IMR-90 (cell line): ENCODE measurements around the gene DUSP6. TPM values are rescaled to one million over a fixed set of nuclear protein-coding genes. Genes with fewer than 3 reads are reported as not detected.

Experiments used
- ATAC-seq: fragments of 200-7000 bp; cut with Tn5 transposase; 2 replicates; pipeline ENCODE4 v1.9.1; 2020; ENCODE audit warnings: low read depth, mild to moderate bottlenecking, moderate library complexity
- BruUV-seq: library from RNA; stranded (reverse); fragments of 400-500 nt; replicated peaks from 2 replicates; lab custom pipeline; 2021; lab: Mats Ljungman, UMichigan
- CTCF ChIA-PET: fragments of 300-600 bp; formaldehyde crosslinking; extraction: SDS; loops from one replicate; lab custom pipeline; 2021; ENCODE audit warnings: antibody characterized with exemption; lab: Yijun Ruan, JAX
- POLR2A ChIA-PET: fragments of 300-600 bp; sonication (Branson Sonifier 250); formaldehyde crosslinking; loops from one replicate; lab custom pipeline; 2022; ENCODE audit warnings: antibody characterized with exemption; ENCODE audit not compliant: unreplicated experiment; lab: Charles Lee
- DNase-seq: peaks from one replicate; pipeline ENCODE4 v3.0.0; 2013
- H2AFZ ChIP-seq: replicated peaks from 2 replicates; pipeline ENCODE3; 2013; ENCODE audit warnings: low read length, mild to moderate bottlenecking; ENCODE audit not compliant: poor library complexity
- H2AK5ac ChIP-seq: 2 replicates; pipeline ENCODE4 v1.6.1; 2013; ENCODE audit warnings: low read depth, low read length, inconsistent platforms
- H2AK9ac ChIP-seq: replicated peaks from 2 replicates; pipeline ENCODE3; 2013; ENCODE audit warnings: mild to moderate bottlenecking, low read depth, low read length, moderate library complexity; ENCODE audit not compliant: poor library complexity
- H2BK120ac ChIP-seq: 2 replicates; pipeline ENCODE4 v1.6.1; 2013; ENCODE audit warnings: low read depth, low read length, inconsistent platforms
- H2BK15ac ChIP-seq: 3 replicates; pipeline ENCODE4 v1.6.1; 2013; ENCODE audit warnings: low read depth, low read length, inconsistent platforms
- H2BK20ac ChIP-seq: 2 replicates; pipeline ENCODE4 v1.6.1; 2013; ENCODE audit warnings: low read depth, mild to moderate bottlenecking, inconsistent platforms, low read length, moderate library complexity
- H2BK5ac ChIP-seq: 2 replicates; pipeline ENCODE4 v1.6.1; 2013; ENCODE audit warnings: mild to moderate bottlenecking, low read depth, low read length, inconsistent platforms; ENCODE audit not compliant: poor library complexity, severe bottlenecking
- H3K14ac ChIP-seq: replicated peaks from 2 replicates; pipeline ENCODE4 v1.6.1; 2013; ENCODE audit warnings: low read depth, low read length, inconsistent platforms
- H3K18ac ChIP-seq: 2 replicates; pipeline ENCODE4 v1.6.1; 2013; ENCODE audit warnings: low read depth, low read length, control low read depth
- H3K23ac ChIP-seq: 2 replicates; pipeline ENCODE4 v1.6.1; 2013; ENCODE audit warnings: low read depth, low read length, inconsistent platforms
- H3K27ac ChIP-seq: 2 replicates; pipeline ENCODE4 v1.5.1; 2013; ENCODE audit warnings: mild to moderate bottlenecking, control low read depth, low read length; ENCODE audit not compliant: insufficient read depth
- H3K27me3 ChIP-seq: 2 replicates; pipeline ENCODE4 v1.6.1; 2013; ENCODE audit warnings: low read length; ENCODE audit not compliant: control insufficient read depth, insufficient read depth
- H3K36me3 ChIP-seq: 2 replicates; pipeline ENCODE4 v1.6.1; 2013; ENCODE audit warnings: low read length, mixed read lengths; ENCODE audit not compliant: control insufficient read depth, insufficient read depth
- H3K4ac ChIP-seq: 2 replicates; pipeline ENCODE4 v1.6.1; 2013; ENCODE audit warnings: low read depth, low read length, inconsistent platforms
- H3K4me1 ChIP-seq: 2 replicates; pipeline ENCODE4 v1.6.1; 2013; ENCODE audit warnings: low read length, mixed read lengths; ENCODE audit not compliant: control insufficient read depth, insufficient read depth
- H3K4me2 ChIP-seq: 2 replicates; pipeline ENCODE4 v1.6.1; 2013; ENCODE audit warnings: low read depth, mild to moderate bottlenecking, control low read depth, low read length, moderate library complexity
- H3K4me3 ChIP-seq: 2 replicates; pipeline ENCODE4 v1.5.1; 2013; ENCODE audit warnings: low read depth, mild to moderate bottlenecking, control low read depth, low read length, moderate library complexity; ENCODE audit not compliant: insufficient read depth
- H3K56ac ChIP-seq: 2 replicates; pipeline ENCODE4 v1.6.1; 2013; ENCODE audit warnings: low read length, inconsistent platforms; ENCODE audit not compliant: insufficient read depth; ENCODE audit errors: extremely low read depth
- H3K79me1 ChIP-seq, 2 experiments: 2 replicates each; pipeline ENCODE4 v1.6.1; 2013; ENCODE audit warnings: low read length in 2 of 2, inconsistent platforms in 1 of 2, low read depth in 1 of 2
- H3K9ac ChIP-seq: 2 replicates; pipeline ENCODE4 v1.6.1; 2013; ENCODE audit warnings: low read depth, low read length, control low read depth
- H3K9me1 ChIP-seq: 2 replicates; pipeline ENCODE4 v1.6.1; 2013; ENCODE audit warnings: low read length, inconsistent platforms; ENCODE audit not compliant: insufficient read depth
- H3K9me3 ChIP-seq: 2 replicates; pipeline ENCODE4 v1.6.1; 2013; ENCODE audit warnings: low read length; ENCODE audit not compliant: control insufficient read depth, insufficient read depth
- H4K20me1 ChIP-seq: 2 replicates; pipeline ENCODE4 v1.6.1; 2013; ENCODE audit warnings: low read length, inconsistent platforms; ENCODE audit not compliant: insufficient read depth
- H4K5ac ChIP-seq: 2 replicates; pipeline ENCODE4 v1.6.1; 2013; ENCODE audit warnings: mild to moderate bottlenecking, low read depth, low read length, control low read depth
- H4K8ac ChIP-seq, 2 experiments: 2 replicates each; pipeline ENCODE4 v1.6.1; 2013; ENCODE audit warnings: low read depth in 2 of 2, low read length in 2 of 2, control low read depth in 1 of 2, inconsistent platforms in 1 of 2
- H4K91ac ChIP-seq: 2 replicates; pipeline ENCODE4 v1.6.1; 2013; ENCODE audit warnings: low read depth, low read length, inconsistent platforms; ENCODE audit not compliant: insufficient read depth
- FOS ChIP-seq: fragments of 150-350 bp; IDR thresholded peaks from 2 replicates; pipeline ENCODE4 v1.6.1; 2016; ENCODE audit warnings: low read depth, low read length
- POLR2A ChIP-seq: IDR thresholded peaks from 2 replicates; pipeline ENCODE4 v1.6.1; 2012; ENCODE audit warnings: mild to moderate bottlenecking, low read depth, low read length
- WGBS, 2 experiments: methylation state at CpG; one replicate each; pipeline versions ENCODE4 v1.1.5 to v1.1.7; 2013; ENCODE audit warnings: missing lambda C conversion rate in 2 of 2; ENCODE audit not compliant: insufficient read length in 1 of 2; ENCODE audit errors: extremely low coverage in 2 of 2; 5-methylcytosine and 5-hydroxymethylcytosine counted together
- dilution Hi-C: fragments of 300-500 bp; cut with HindIII; formaldehyde crosslinking; loops from one replicate; pipeline ENCODE4 v1.14.3; 2018; ENCODE audit warnings: low sequenced_read_pairs; ENCODE audit not compliant: unreplicated experiment
- in situ Hi-C: fragments of 300-500 bp; cut with MboI; formaldehyde crosslinking; loops from 3 replicates; pipeline ENCODE4 v1.14.3; 2019; ENCODE audit warnings: low sequenced_read_pairs, inconsistent platforms, mixed read lengths
- intact Hi-C: fragments of 100-400 bp; cut with micrococcal nuclease; formaldehyde crosslinking; loops from 2 replicates; pipeline ENCODE4 v1.10.0; 2022
- polyA plus RNA-seq, 3 experiments: library from polyadenylated mRNA; depleted of rRNA; stranded (reverse); fragments of >200 nt; gene quantifications; 2 replicates each; pipeline ENCODE4 v1.2.3, GENCODE V29; 2012; ENCODE audit warnings: low replicate concordance in 1 of 3
- total RNA-seq: library from RNA; depleted of rRNA; stranded (reverse); fragments of >200 nt; gene quantifications from 2 replicates; pipeline ENCODE4 v1.2.3, GENCODE V29; 2012

DUSP6 gene
- total and polyA plus RNA-seq, 2 of the 4 experiments (the other 2 are of a cell fraction) = 38.5 to 70.1 TPM

- Histone ChIP-seq H2BK120ac (no peak overlapping the region), H3K56ac (no peak overlapping the region), H4K91ac (no peak overlapping the region), H2BK5ac (no peak overlapping the region), H3K18ac (no peak overlapping the region), H2AFZ (no peak overlapping the region), H3K9ac (no peak overlapping the region), H2BK20ac (no peak overlapping the region), H3K4me2 (no peak overlapping the region), H3K9me3 (no peaks in the 10 kb centered on the region), H3K27me3 (no peaks in the 10 kb centered on the region), H3K9me1 (no peaks in the 10 kb centered on the region), H3K4me1 (0 out of 2 replicates have a peak, but pooled peaks cover 1% of the 10 kb centered on the region), H4K8ac (no peak overlapping the region), H3K36me3 (no peaks in the 10 kb centered on the region), H3K14ac (no peak overlapping the region), H2AK9ac (no peak overlapping the region), H2AK5ac (no peak overlapping the region), H3K4ac (no peak overlapping the region), H3K23ac (no peak overlapping the region), H4K5ac (no peak overlapping the region; the same call in 1 of the 2 replicates), H3K4me3 (no peak overlapping the region), H3K79me1 (no peaks in the 10 kb centered on the region), H4K20me1 (no peaks in the 10 kb centered on the region), H2BK15ac (no peak overlapping the region), H3K27ac (no peak overlapping the region)
- DNase-seq (no peak), ATAC-seq (no peak)
- in situ Hi-C loops = no loop called here
- TF ChIP-seq POLR2A (no peak), FOS (no peak)
- no TSS peak for BruUV-seq
- no CpG with 5 or more reads among the region's 4 CpGs for WGBS, 2 experiments
- intact Hi-C loops = no loop called here
- CTCF ChIA-PET = interaction anchor here (0.6 to 1.1 kb wide), 2 partner anchors 13 to 1139 kb away, joined by 3 read pairs; no protein-coding TSS in a partner anchor
- dilution Hi-C loops = no loop called here
- POLR2A ChIA-PET = no interaction called here
Observed at GRCh38 chr12:89316705-89317139, 35.6 kb downstream of the DUSP6 start.
